Stimulated activated memory B cell treated with anti-CD40 and anti-IgM and Interleukin-4, amounts not matched to agents 10 μg/mL and 1 μg/mL and 100 μg/mL, for 72 hours (primary cell): ENCODE measurements around the gene SPANXA1.
"Not testable (repeated sequence)": the region's sequence is repeated elsewhere in the genome, so short reads cannot be mapped to it uniquely, and the experiment has no call there.

Experiments used
- ATAC-seq: fragments of 150-1000 bp; cut with Tn5 transposase; 2 replicates; pipeline ENCODE4 v1.10.0; 2021
- H3K27ac Mint-ChIP-seq: one replicate; pipeline ENCODE4 v1.8.0; 2022; ENCODE audit warnings: mild to moderate bottlenecking, mixed read lengths
- H3K27me3 Mint-ChIP-seq: one replicate; pipeline ENCODE4 v1.8.0; 2022; ENCODE audit warnings: mixed read lengths
- H3K36me3 Mint-ChIP-seq: one replicate; pipeline ENCODE4 v1.8.0; 2022; ENCODE audit warnings: mixed read lengths
- H3K4me1 Mint-ChIP-seq: one replicate; pipeline ENCODE4 v1.8.0; 2022; ENCODE audit warnings: mixed read lengths
- H3K4me3 Mint-ChIP-seq: one replicate; pipeline ENCODE4 v1.8.0; 2022; ENCODE audit warnings: mild to moderate bottlenecking, moderate library complexity, mixed read lengths
- H3K9me3 Mint-ChIP-seq: one replicate; pipeline ENCODE4 v1.8.0; 2022; ENCODE audit warnings: mixed read lengths

The SPANXA1 gene, protein sequence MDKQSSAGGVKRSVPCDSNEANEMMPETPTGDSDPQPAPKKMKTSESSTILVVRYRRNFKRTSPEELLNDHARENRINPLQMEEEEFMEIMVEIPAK

DNA sequence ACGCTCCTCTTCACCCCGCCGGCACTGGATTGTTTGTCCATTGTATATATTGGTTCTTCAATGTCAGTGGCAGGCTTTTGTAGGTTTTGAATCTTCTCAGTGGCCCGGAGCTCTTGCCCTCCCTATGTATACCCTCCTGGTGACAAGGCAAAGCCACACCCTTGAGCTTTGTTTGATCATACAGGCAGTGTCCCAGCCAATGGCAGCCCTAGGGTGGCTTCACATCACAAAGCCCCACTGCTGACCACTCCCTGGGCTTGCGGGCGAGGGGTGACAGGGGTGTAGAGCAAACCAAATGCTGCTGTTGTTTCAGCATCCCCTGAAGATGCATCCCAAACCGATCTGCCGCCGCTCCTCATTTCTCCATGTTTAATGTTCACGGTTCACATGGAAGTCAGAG lies at the start of gene SPANXA1:
Gene SPANXA1 (minus strand): TSS at position 101 of the 400 bp plus-strand sequence. CDS start 60 bp downstream, at position 41.
- H3K27ac Mint-ChIP-seq, H3K4me3 Mint-ChIP-seq, H3K4me1 Mint-ChIP-seq, ATAC-seq, H3K36me3 Mint-ChIP-seq, H3K27me3 Mint-ChIP-seq, H3K9me3 Mint-ChIP-seq: not testable (repeated sequence)

DNA sequence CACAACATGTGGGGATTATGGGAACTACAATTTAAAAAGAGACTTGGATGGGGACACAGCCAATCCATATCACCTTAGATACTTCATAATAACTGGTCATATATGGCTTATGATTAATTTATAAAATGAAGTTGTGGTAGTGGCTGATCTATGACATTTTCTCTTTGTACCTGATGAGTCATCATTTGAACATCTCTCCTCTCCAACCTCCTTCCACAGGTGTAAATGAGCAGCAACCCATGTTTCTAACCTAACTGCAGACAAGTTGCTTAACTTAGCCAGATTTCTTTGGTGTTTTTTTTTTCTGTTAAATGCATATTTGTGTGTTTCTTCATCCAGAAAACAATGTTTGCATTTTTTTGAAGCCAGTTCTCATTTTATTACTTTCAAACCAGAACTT lies 47.6 kb upstream of the SPANXA1 start:
- Mint-ChIP-seq H3K27me3 (no peaks in the 10 kb centered on the region), H3K36me3 (no peaks in the 10 kb centered on the region), H3K9me3 (peaks cover 2% of the 10 kb centered on the region)

DNA sequence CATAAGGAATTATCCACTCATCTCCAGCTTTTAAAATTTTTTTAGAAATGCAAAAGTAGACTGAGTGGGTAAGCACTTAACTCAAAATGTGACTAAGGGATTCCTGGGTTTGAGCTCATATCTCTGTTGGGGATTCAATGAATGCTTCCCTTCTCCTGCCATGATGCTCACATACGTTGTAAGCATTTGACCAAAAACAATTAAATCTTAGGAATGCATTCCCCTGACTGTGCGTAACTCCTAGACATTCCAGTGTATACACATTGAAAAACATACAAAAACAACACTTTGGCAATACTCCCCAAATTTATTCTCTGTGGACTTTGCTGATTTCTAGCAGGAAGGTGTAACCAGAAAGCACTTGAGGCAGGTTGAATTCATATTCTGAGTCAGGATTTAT lies 34.8 kb upstream of the SPANXA1 start:
- H3K36me3 Mint-ChIP-seq = no peaks in the 10 kb centered on the region

More for the DNA sequence above, 47.6 kb upstream of the SPANXA1 start:
- Mint-ChIP-seq H3K4me3 (no peak overlapping the region), H3K27ac (no peak overlapping the region), H3K4me1 (no peaks in the 10 kb centered on the region)
- no peak for ATAC-seq

GRCh38 chrX:141609111-141609510 lies 24.6 kb upstream of the SPANXA1 start:
- ATAC-seq = no peak
- Mint-ChIP-seq H3K36me3 (no peaks in the 10 kb centered on the region), H3K27me3 (no peaks in the 10 kb centered on the region), H3K4me1 (no peaks in the 10 kb centered on the region), H3K27ac (no peak overlapping the region), H3K4me3 (no peak overlapping the region), H3K9me3 (peaks cover 5% of the 10 kb centered on the region)

More for the DNA sequence above, 34.8 kb upstream of the SPANXA1 start:
- Mint-ChIP-seq H3K27me3 (no peaks in the 10 kb centered on the region), H3K4me1 (no peaks in the 10 kb centered on the region), H3K4me3 (no peak overlapping the region), H3K9me3 (peaks cover 7% of the 10 kb centered on the region), H3K27ac (no peak overlapping the region)
- ATAC-seq = no peak

DNA sequence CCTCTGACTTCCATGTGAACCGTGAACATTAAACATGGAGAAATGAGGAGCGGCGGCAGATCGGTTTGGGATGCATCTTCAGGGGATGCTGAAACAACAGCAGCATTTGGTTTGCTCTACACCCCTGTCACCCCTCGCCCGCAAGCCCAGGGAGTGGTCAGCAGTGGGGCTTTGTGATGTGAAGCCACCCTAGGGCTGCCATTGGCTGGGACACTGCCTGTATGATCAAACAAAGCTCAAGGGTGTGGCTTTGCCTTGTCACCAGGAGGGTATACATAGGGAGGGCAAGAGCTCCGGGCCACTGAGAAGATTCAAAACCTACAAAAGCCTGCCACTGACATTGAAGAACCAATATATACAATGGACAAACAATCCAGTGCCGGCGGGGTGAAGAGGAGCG lies 4.9 kb upstream of the SPANXA1 start, which contains the start of gene SPANXA2:
Gene SPANXA2 (plus strand): TSS at position 301 of the 400 bp plus-strand sequence. CDS start 60 bp downstream, at position 361.
- H3K4me3 Mint-ChIP-seq, H3K9me3 Mint-ChIP-seq, ATAC-seq, H3K27ac Mint-ChIP-seq, H3K27me3 Mint-ChIP-seq, H3K36me3 Mint-ChIP-seq, H3K4me1 Mint-ChIP-seq: not testable (repeated sequence)

- H3K27me3 Mint-ChIP-seq, H3K27ac Mint-ChIP-seq, H3K9me3 Mint-ChIP-seq, ATAC-seq, H3K4me3 Mint-ChIP-seq, H3K4me1 Mint-ChIP-seq, H3K36me3 Mint-ChIP-seq: not testable (repeated sequence)
These were observed 42.0 kb downstream of the SPANXA1 start for GRCh38 chrX:141542551-141542950.
